SKM-1 (cell line): ENCODE data around the gene TSPO.

Experiments used
- DNase-seq: peaks from one replicate; lab custom pipeline; 2025; ENCODE audit not compliant: unreplicated experiment; lab: John Stamatoyannopoulos, UW

The TSPO gene

GRCh38 chr22:43199541-43199940, 48.2 kb downstream of the TSPO start:
- DNase-seq: no peak

- DNase-seq: no peak
Observed at GRCh38 chr22:43200031-43200430, 48.7 kb downstream of the TSPO start.

DNA sequence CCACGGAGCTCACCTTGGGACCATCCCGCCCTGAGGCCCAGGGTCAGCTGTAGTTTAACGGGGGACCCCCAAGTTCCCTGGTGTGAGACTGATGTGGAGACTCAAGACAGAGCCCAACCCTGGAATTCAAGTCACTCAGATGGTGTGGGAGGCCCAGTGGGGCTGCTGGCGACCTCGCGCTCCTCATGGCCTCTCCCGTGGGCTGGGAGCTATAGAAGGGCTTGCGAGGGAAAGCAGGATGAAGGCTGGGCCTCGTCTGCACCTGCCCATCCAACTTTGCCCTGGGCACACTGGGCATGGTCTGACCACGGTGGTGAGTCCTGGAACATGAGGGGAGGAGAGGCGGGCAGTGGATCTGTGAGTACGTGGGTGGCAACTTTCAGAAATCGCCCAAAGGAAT, 49.2 kb downstream of the TSPO start:
- DNase-seq: no peak

DNA sequence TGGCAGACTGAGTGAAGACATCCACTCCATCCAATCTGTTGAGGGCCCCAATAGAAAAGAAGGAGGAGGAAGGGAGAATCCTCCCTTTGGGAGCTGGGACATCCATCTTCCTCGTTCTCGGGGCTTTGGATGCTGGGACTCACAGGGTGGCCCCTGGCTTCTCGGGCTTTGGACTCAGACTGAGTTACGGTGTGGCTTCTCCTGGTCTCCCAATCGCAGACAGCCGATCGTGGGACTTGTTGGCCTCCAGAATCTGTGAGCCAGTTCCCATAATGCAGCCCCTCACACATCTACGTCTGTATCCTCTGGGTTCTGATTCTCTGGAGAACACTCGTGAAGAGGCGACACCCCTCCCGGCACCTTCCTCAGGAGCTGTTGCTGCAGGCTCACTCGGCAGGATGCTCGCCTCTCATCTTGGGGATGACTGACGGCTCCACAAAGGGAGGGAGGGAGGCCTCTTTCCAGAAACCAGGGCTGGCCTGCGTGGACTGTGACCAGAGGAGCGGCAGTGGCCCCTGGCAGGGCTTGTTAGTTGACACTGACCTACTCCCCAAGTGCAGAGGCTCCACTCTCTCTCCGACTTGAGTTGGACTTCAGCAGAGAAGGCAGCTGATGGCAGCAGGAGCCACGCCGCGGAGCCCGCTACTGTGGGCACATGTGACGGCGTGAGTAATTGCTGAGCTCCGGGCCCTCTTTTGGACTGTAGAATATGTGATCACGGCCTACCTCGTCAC, 50.3 kb downstream of the TSPO start:
- no peak for DNase-seq

- DNase-seq: no peak
Observed at GRCh38 chr22:43202326-43202725, 51.0 kb downstream of the TSPO start.

- no peak for DNase-seq
Observed at GRCh38 chr22:43202756-43203410, 51.5 kb downstream of the TSPO start.

DNA sequence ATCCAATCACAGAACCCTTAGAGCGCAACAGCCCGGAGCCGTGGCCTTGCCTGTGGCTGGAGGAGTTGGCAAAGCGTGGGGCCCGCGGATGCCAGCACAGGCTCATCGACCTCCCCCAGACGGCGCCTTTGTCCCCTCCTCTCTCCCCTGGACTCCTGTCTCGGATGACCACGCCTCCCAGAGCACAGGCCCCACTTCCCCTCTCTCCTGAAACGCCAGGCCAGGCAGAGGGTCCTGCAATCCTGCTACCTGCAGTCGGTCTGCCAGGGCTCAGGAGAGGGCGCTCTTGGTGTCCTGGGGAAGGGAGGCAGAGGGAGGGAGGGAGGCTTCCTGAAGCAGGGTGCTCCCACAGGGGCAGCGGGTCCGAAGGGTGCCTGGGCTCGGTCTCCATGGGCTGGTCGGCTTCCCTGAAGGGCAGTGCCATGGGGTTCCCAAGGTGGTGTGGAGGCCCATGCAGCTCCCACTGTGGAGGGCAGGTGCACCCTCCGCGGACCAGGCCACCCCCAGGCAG, 52.2 kb downstream of the TSPO start:
- DNase-seq: no peak

GRCh38 chr22:43205261-43205691, 53.9 kb downstream of the TSPO start:
- DNase-seq: no peak

DNA sequence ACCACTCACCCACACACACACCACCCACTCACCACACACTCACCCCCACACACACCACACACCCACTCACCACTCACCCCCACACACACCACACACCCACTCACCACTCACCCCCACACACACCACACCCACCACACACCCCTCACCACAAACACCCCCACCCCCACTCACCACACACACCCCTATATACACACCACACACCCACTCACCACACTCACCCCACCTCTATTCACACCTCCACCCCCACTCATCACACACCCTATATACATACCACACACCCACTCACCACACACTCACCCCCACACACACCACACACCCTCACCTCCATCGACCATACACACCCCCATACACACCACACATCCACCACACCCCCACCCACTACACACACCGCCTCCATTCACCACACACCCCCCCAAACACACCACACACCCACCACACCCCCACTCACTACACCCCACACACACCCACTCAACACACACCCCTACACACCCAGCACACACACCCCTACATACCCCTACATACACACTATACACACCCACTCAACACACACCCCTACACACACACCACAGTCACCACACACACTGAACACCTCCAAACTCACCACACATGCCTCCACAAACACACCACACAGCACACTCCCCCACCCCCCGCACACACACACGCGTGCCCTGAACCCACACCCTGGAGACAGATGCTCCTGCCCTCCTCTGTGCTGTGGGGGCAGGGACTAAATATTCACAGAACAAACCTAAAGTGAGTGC, 54.6 kb downstream of the TSPO start:
- no peak for DNase-seq

DNA sequence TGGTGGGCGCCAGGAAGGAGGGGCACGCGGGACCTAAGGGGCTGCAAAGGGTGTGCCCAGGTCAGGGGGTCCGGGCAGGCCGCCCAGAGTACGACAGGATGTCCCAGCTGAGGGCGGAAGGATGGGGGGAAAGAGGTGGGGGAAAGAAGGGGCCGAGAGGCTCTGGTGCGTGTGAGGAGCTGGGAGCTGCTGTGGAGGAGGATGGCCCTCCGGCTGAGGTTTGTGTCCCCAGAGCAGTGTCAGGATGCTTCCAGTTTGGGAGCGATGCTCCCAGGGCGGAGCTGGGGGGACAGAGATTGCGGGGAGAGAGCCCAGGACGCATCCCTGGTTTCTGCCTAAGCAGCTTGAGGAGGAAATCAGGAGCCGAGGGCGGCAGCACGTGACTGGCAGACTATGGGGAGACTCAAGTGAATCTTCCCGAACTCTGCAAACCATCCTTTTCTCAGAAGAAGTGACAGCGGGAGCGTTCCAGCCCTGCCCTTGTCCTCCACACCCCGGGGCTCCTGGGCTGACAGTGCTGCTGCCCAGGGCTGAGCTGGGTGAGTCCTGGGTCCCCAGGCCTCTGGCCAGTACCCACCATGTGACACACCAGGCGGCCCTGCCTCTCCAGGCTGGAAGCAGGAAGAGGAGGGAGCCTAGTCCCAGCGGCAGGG, 55.3 kb downstream of the TSPO start:
- DNase-seq: no peak

DNA sequence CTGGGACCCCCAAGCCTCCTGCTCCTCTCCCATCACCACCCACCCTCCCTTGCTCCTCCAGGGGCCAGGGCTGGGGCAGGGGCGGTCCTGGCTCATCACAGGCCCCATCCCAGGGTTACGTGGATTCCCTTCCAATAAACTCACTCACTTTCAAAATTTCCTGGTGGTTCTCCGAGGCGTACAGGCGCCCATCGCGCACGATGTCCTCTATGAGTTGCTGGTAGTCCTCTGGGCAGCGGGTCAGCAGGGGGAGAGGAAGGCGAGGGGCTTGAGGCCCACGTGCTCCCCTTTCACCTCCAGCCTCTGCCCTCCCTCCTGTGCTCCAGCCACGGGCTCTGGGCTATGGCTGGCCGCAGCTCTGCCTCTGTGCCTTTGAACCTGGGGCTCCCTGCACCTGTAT, 56.0 kb downstream of the TSPO start:
- DNase-seq: no peak

DNA sequence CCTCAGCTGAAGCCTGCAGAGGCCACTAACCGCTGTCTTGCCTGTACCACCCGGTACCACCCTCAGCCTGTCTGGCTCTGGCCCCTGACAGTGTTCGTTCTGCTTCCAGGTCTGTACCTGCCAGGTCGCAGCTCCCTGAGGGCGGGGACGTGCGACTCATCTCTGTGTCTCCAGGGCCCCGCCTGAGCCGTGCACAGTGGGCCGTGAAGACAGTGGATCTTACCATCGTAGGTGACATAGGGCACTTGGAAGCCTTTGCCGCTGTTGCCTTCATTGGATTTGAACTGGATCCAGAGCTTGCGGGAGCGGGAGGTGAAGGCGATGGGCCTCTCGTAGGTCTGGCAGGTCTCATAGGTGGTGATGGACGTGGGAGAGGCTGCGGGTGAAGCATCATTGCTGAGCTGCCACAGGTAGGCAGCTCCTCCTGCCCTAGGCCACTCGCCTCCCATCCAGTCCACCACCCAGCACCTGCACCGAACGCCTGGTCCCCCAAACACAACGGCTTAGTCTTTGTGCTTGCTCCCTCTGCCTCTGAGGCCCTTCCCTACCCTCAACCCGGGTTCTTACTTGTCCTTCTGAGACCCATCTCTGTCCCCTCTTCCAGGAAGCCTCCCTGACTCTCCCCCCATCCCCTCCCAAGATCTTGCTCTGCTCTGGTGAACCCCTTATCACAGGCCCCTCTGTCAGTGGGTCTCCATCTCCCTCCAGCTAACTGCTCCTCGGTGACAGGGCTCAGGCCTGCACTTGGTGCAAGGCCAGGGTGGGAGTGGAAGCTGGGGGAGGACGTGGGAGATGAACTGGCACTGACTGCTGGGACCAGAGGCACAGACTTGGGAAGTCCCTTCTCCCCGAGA, 56.7 kb downstream of the TSPO start:
- no peak for DNase-seq

GRCh38 chr22:43208703-43209522, 57.6 kb downstream of the TSPO start:
- DNase-seq: no peak

- DNase-seq: no peak
Observed at GRCh38 chr22:43209523-43209890, 58.1 kb downstream of the TSPO start.

DNA sequence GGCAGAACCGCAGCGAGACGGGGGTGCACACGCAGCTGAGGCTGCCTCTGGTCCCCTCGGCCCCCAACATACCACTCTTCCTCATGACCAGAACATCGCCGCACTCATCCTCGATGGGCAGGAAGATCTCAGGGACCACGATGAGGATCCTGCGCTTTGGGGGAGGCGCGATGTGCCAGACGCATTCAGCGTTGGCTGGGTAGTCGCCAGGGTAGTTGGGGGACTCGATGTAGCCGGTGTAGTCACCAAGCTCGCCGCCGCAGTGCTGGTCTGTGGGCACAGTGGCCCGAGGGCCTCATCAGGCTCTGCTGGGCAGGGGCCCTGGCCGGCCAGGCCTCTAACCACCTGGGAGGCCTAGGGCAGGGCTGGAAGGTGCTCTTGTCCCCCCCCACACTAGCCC, 58.6 kb downstream of the TSPO start:
- DNase-seq: no peak

- no peak for DNase-seq
Observed at GRCh38 chr22:43210631-43211515, 59.5 kb downstream of the TSPO start.

GRCh38 chr22:43211941-43212433, 60.6 kb downstream of the TSPO start:
- DNase-seq: no peak

GRCh38 chr22:43212434-43212952, 61.1 kb downstream of the TSPO start:
- DNase-seq: no peak
